GM12892 (cell line): ENCODE data around the gene UNC119B.

Experiments used
- POLR2A ChIP-seq: IDR thresholded peaks from 2 replicates; pipeline ENCODE4 v1.6.1; 2011; ENCODE audit warnings: low read depth, low read length, control low read depth
- TAF1 ChIP-seq: IDR thresholded peaks from 2 replicates; pipeline ENCODE4 v1.6.1; 2011; ENCODE audit warnings: low read depth, mild to moderate bottlenecking, control low read depth, low read length, borderline replicate concordance

DNA sequence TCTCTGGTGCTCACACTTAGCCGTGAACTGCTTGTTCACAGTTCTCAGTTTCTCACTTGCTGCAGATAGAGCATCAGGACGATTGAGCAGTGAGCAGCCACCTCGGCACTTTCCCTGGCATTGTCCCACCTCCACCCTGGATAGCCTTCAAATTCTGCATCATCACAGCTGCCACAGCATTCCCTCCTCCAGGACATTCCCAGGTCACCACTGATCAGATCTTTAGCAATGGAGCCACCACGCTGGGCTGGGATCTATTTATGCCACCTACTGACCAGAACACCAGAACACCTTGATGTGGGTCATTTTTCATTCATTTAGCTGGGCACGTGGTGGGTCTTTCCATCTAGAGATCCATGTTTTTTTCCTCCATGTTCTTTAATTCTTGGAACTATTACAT lies 39.0 kb downstream of the UNC119B start:
- TF ChIP-seq TAF1 (no peak), POLR2A (no peak)
